Caco-2 (cell line): Measurements from ENCODE around the gene HSPBP1. TPM values are rescaled to one million over a fixed set of nuclear protein-coding genes. Genes with fewer than 3 reads are reported as not detected.
A peak's percentile ranks its signal among the peaks of the same experiment; 100 is the strongest.

Experiments
- BruUV-seq: library from RNA; stranded (reverse); fragments of 400-500 nt; replicated peaks from 2 replicates; lab custom pipeline; 2021; lab: Mats Ljungman, UMichigan
- CTCF ChIA-PET: fragments of 300-600 bp; sonication (Branson Sonifier 250); formaldehyde crosslinking; loops from one replicate; lab custom pipeline; 2022; ENCODE audit warnings: antibody characterized with exemption; lab: Charles Lee
- POLR2A ChIA-PET: fragments of 300-600 bp; sonication (Branson Sonifier 250); formaldehyde crosslinking; loops from one replicate; lab custom pipeline; 2022; ENCODE audit warnings: antibody characterized with exemption; lab: Charles Lee
- DNase-seq, 2 experiments: peaks; one replicate each; pipeline versions ENCODE4 v3.0.0 to v3.0.0-alpha.2; 2020 to 2022
- H3K27me3 ChIP-seq: replicated peaks from 2 replicates; pipeline ENCODE4 v1.6.0; 2011; ENCODE audit warnings: low read length; ENCODE audit not compliant: control insufficient read depth, insufficient read depth
- H3K36me3 ChIP-seq: 2 replicates; pipeline ENCODE4 v1.5.1; 2011; ENCODE audit warnings: low read length; ENCODE audit not compliant: control insufficient read depth, insufficient read depth
- H3K4me1 ChIP-seq: fragments of 250-450 bp; sonication (Bioruptor Pico); 2 replicates; pipeline ENCODE4 v1.5.1; 2020; ENCODE audit warnings: mild to moderate bottlenecking
- H3K4me3 ChIP-seq: 2 replicates; pipeline ENCODE4 v1.5.1; 2011; ENCODE audit warnings: low read depth, mild to moderate bottlenecking, control low read depth, low read length
- H3K9me3 ChIP-seq: fragments of 250-450 bp; sonication (Bioruptor Pico); 2 replicates; pipeline ENCODE4 v1.5.1; 2020; ENCODE audit warnings: mild to moderate bottlenecking, moderate library complexity
- H3K27ac Mint-ChIP-seq: one replicate; pipeline ENCODE4 v1.8.0; 2022; ENCODE audit warnings: mixed read lengths; ENCODE audit not compliant: unreplicated experiment
- H3K27me3 Mint-ChIP-seq: one replicate; pipeline ENCODE4 v1.8.0; 2022; ENCODE audit warnings: mixed read lengths; ENCODE audit not compliant: insufficient read depth, unreplicated experiment
- H3K36me3 Mint-ChIP-seq: one replicate; pipeline ENCODE4 v1.8.0; 2022; ENCODE audit warnings: mild to moderate bottlenecking, mixed read lengths; ENCODE audit not compliant: insufficient read depth, unreplicated experiment
- H3K4me1 Mint-ChIP-seq: one replicate; pipeline ENCODE4 v1.8.0; 2022; ENCODE audit warnings: low read depth, mixed read lengths; ENCODE audit not compliant: unreplicated experiment
- H3K4me3 Mint-ChIP-seq: one replicate; pipeline ENCODE4 v1.8.0; 2022; ENCODE audit warnings: mild to moderate bottlenecking, moderate library complexity, mixed read lengths; ENCODE audit not compliant: unreplicated experiment
- H3K9me3 Mint-ChIP-seq: one replicate; pipeline ENCODE4 v1.8.0; 2022; ENCODE audit warnings: mixed read lengths; ENCODE audit not compliant: unreplicated experiment
- CTCF ChIP-seq, 2 experiments: fragments of 200-600 bp in 1 of 2; IDR thresholded peaks; 1 replicate in 1 of 2; 2 replicates in 1 of 2; pipeline versions ENCODE4 v1.5.1 to v1.8.0; 2011 to 2022; ENCODE audit warnings: antibody characterized with exemption in 1 of 2, control low read depth in 1 of 2, inconsistent platforms in 1 of 2, low read depth in 1 of 2, low read length in 1 of 2, mild to moderate bottlenecking in 1 of 2, moderate library complexity in 1 of 2; ENCODE audit not compliant: insufficient read depth in 1 of 2, severe bottlenecking in 1 of 2, unreplicated experiment in 1 of 2
- intact Hi-C: fragments of 100-400 bp; cut with micrococcal nuclease; formaldehyde crosslinking; loops from one replicate; pipeline ENCODE4 v1.10.0; 2022; ENCODE audit not compliant: unreplicated experiment
- total RNA-seq: library from RNA; stranded (reverse); gene quantifications from 2 replicates; pipeline ENCODE4 v1.2.3, GENCODE V29; 2022

HSPBP1 gene
- total RNA-seq, 1 experiment from 2014 or later, result 69.6 TPM

- CTCF ChIA-PET, result no interaction called here
These were observed 22.2 kb downstream of the HSPBP1 start for GRCh38 chr19:55257461-55258420.

GRCh38 chr19:55256562-55257460 lies 23.1 kb downstream of the HSPBP1 start:
- Mint-ChIP-seq H3K9me3 (no peaks in the 10 kb centered on the region), H3K4me1 (peaks cover 23% of the 10 kb centered on the region), H3K36me3 (peaks cover 43% of the 10 kb centered on the region), H3K27me3 (no peaks in the 10 kb centered on the region), H3K27ac (peak overlapping the region; percentile 81), H3K4me3 (peak overlapping the region; percentile 94)
- intact Hi-C loops, result no loop called here
- Histone ChIP-seq H3K4me1 (peaks cover 23% of the 10 kb centered on the region; the same call in 1 of the 2 replicates), H3K36me3 (peaks cover 3% of the 10 kb centered on the region), H3K4me3 (peak overlapping the region; percentile 85), H3K27me3 (no peaks in the 10 kb centered on the region), H3K9me3 (no peaks in the 10 kb centered on the region)
- TSS peak; percentile 30 for BruUV-seq
- POLR2A ChIA-PET, result no interaction called here
- CTCF ChIA-PET, result interaction anchor here (0.7 kb wide), 1 partner anchor 98 kb away, joined by 7 read pairs; no protein-coding TSS in a partner anchor
- no peak for TF ChIP-seq CTCF (IDR thresholded peaks at IDR 0.05; ENCODE audit: insufficient read depth in 1 of 2, low read depth in 1 of 2, low read length in 1 of 2, severe bottlenecking in 1 of 2, unreplicated experiment in 1 of 2)
- no peak for DNase-seq

More at GRCh38 chr19:55257461-55258420, 22.2 kb downstream of the HSPBP1 start:
- Mint-ChIP-seq H3K4me3 (peak overlapping the region; percentile 94), H3K4me1 (peaks cover 23% of the 10 kb centered on the region), H3K27me3 (no peaks in the 10 kb centered on the region), H3K9me3 (no peaks in the 10 kb centered on the region), H3K36me3 (peaks cover 42% of the 10 kb centered on the region), H3K27ac (peak overlapping the region; percentile 81)
- BruUV-seq, result no TSS peak
- intact Hi-C loops, result no loop called here
- Histone ChIP-seq H3K27me3 (no peaks in the 10 kb centered on the region), H3K4me3 (peak overlapping the region; percentile 85), H3K9me3 (no peaks in the 10 kb centered on the region), H3K36me3 (peaks cover 3% of the 10 kb centered on the region), H3K4me1 (peaks cover 23% of the 10 kb centered on the region; the same call in 1 of the 2 replicates)
- POLR2A ChIA-PET, result no interaction called here
- DNase-seq, result peak in 1 of 2 experiments; percentile 32
- no peak for TF ChIP-seq CTCF (IDR thresholded peaks at IDR 0.05; ENCODE audit: insufficient read depth in 1 of 2, low read depth in 1 of 2, low read length in 1 of 2, severe bottlenecking in 1 of 2, unreplicated experiment in 1 of 2)
